Smooth muscle cell (in vitro differentiated cells): ENCODE data around the gene VMP1. TPM values are rescaled to one million over a fixed set of nuclear protein-coding genes. Genes with fewer than 3 reads are reported as not detected.
A peak's percentile ranks its signal among the peaks of the same experiment; 100 is the strongest.

Experiments used
- DNase-seq: peaks from one replicate; lab custom pipeline; 2025; ENCODE audit not compliant: unreplicated experiment; lab: John Stamatoyannopoulos, UW
- H2AFZ ChIP-seq: fragments of 200-600 bp; sonication (generic); 2 replicates; pipeline ENCODE4 v1.6.0; 2016; ENCODE audit warnings: antibody characterized with exemption, low read depth, mild to moderate bottlenecking
- H3F3A ChIP-seq: fragments of 200-600 bp; sonication (generic); 2 replicates; pipeline ENCODE4 v1.6.0; 2017; ENCODE audit warnings: antibody characterized with exemption, low read depth
- H3K27ac ChIP-seq: fragments of 200-600 bp; sonication (generic); 2 replicates; pipeline ENCODE4 v1.5.1; 2016; ENCODE audit warnings: low read depth, mild to moderate bottlenecking
- H3K27me3 ChIP-seq: fragments of 200-600 bp; sonication (generic); 2 replicates; pipeline ENCODE4 v1.6.1; 2016; ENCODE audit warnings: low read depth, mild to moderate bottlenecking
- H3K36me3 ChIP-seq: fragments of 200-600 bp; sonication (generic); 2 replicates; pipeline ENCODE4 v1.5.1; 2016; ENCODE audit warnings: low read depth
- H3K4me1 ChIP-seq: fragments of 200-600 bp; sonication (generic); 2 replicates; pipeline ENCODE4 v1.5.1; 2016; ENCODE audit warnings: low read depth
- H3K4me2 ChIP-seq: fragments of 200-600 bp; sonication (generic); 2 replicates; pipeline ENCODE4 v1.6.0; 2016; ENCODE audit warnings: mild to moderate bottlenecking
- H3K4me3 ChIP-seq: fragments of 200-600 bp; sonication (generic); 2 replicates; pipeline ENCODE4 v1.5.1; 2016; ENCODE audit warnings: mild to moderate bottlenecking
- H3K79me2 ChIP-seq: fragments of 200-600 bp; sonication (generic); 2 replicates; pipeline ENCODE4 v1.6.0; 2016; ENCODE audit warnings: low read depth, mild to moderate bottlenecking
- H3K9ac ChIP-seq: fragments of 200-600 bp; sonication (generic); 2 replicates; pipeline ENCODE4 v1.6.0; 2016; ENCODE audit warnings: low read depth
- H3K9me3 ChIP-seq: fragments of 200-600 bp; sonication (generic); replicated peaks from 2 replicates; pipeline ENCODE4 v1.5.1; 2016; ENCODE audit warnings: low read depth
- H4K20me1 ChIP-seq: fragments of 200-600 bp; sonication (generic); 2 replicates; pipeline ENCODE4 v1.6.0; 2016; ENCODE audit warnings: low read depth
- WGBS: methylation state at CpG from one replicate; pipeline ENCODE4 v1.1.7; 2016; ENCODE audit warnings: low lambda C conversion rate; 5-methylcytosine and 5-hydroxymethylcytosine counted together
- polyA plus RNA-seq: library from polyadenylated mRNA; unstranded; fragments of >200 nt; fragmentation: Nextera tagmentation; extraction: Ambion mirVana; gene quantifications from 2 replicates; pipeline ENCODE4 v1.2.1, GENCODE V29; 2016
- total RNA-seq: library from RNA; depleted of rRNA; stranded (reverse); fragments of >200 nt; gene quantifications from 2 replicates; pipeline ENCODE4 v1.2.3, GENCODE V29; 2014
- TF ChIP-seq, protein P1 (sequence below): fragments of 200-600 bp; sonication (generic); IDR thresholded peaks from 2 replicates; pipeline ENCODE4 v1.5.1; 2017; ENCODE audit warnings: borderline replicate concordance, mild to moderate bottlenecking, antibody characterized with exemption; ENCODE audit not compliant: insufficient read depth, poor library complexity, severe bottlenecking

Gene VMP1
- total and polyA plus RNA-seq, 2 experiments from 2014 or later: 102 to 545 TPM

DNA sequence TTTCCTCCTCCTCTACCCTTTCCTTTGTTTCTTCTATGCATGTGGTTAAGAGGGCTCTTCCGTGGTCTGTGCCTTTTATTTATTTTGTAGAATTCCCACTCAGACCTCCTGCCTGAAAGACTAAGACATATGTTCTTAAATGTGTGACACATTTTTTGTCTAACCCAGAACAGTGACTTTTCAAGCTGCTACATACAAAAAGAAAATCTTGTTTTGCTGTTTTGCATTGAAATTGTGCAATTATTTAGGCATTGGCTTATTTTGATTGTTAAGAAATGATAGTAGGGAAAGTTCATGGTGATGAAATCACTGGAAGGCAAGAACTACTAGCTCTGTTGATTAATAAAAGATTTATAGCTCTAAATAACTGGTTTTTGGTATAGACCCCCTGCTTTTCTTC, 108.5 kb downstream of the VMP1 start:
- Histone ChIP-seq H3K9ac (no peak overlapping the region), H3F3A (peaks cover 15% of the 10 kb centered on the region), H3K4me2 (peak overlapping the region; percentile 30), H3K4me1 (no peaks in the 10 kb centered on the region), H3K27me3 (no peaks in the 10 kb centered on the region), H3K36me3 (peaks cover 9% of the 10 kb centered on the region), H2AFZ (no peak overlapping the region), H4K20me1 (no peaks in the 10 kb centered on the region), H3K27ac (peak overlapping the region; percentile 36), H3K4me3 (no peak overlapping the region), H3K9me3 (no peaks in the 10 kb centered on the region), H3K79me2 (peaks cover 5% of the 10 kb centered on the region)
- WGBS: 41% methylated on average over 1 of the region's 1 CpG
- no peak for DNase-seq
- TF ChIP-seq, protein P1, sequence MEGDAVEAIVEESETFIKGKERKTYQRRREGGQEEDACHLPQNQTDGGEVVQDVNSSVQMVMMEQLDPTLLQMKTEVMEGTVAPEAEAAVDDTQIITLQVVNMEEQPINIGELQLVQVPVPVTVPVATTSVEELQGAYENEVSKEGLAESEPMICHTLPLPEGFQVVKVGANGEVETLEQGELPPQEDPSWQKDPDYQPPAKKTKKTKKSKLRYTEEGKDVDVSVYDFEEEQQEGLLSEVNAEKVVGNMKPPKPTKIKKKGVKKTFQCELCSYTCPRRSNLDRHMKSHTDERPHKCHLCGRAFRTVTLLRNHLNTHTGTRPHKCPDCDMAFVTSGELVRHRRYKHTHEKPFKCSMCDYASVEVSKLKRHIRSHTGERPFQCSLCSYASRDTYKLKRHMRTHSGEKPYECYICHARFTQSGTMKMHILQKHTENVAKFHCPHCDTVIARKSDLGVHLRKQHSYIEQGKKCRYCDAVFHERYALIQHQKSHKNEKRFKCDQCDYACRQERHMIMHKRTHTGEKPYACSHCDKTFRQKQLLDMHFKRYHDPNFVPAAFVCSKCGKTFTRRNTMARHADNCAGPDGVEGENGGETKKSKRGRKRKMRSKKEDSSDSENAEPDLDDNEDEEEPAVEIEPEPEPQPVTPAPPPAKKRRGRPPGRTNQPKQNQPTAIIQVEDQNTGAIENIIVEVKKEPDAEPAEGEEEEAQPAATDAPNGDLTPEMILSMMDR: no peak

DNA sequence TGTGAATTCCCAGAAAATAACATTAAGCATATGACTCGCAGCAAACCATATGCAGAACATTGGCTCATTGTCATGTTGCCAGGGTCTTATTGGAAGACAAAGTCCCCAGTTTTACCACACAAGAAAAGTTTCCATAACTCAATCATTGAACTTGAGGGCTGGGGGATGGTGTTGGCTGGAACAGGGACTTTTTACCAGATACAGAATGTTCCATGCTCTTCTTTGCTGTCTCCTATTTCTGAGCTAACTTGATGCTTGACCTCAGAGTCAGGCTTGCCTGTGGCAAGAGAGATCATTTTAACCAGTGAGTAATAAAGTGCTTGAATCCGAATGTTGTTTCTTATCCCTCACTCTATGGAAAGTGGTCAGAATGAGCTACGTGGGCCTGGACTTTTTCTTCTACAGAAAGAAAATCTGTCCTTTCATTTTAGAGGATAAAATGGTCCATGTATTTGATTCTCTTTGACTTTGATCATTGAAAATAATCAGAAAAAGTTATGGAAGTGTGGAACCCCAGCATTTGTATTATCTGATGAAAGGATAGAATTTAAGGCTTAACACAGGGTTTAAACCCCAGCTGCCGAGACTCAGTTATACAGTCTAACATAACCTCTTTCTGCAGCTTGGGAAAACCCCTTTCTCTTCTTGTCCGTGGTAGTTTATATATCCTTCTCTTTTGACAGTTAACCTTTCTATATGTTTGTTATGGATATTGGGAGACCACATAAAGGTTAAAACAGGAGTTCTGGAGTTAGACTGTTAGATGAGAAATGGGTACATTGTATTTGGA, 118.3 kb downstream of the VMP1 start:
- Histone ChIP-seq H3K4me2 (peak overlapping the region; percentile 79), H3K36me3 (no peaks in the 10 kb centered on the region), H3F3A (peaks cover 32% of the 10 kb centered on the region), H3K4me1 (peaks cover 22% of the 10 kb centered on the region), H3K9ac (peak overlapping the region; percentile 78), H3K27ac (peak overlapping the region; percentile 98), H3K79me2 (peaks cover 11% of the 10 kb centered on the region), H3K9me3 (no peaks in the 10 kb centered on the region), H2AFZ (no peak overlapping the region), H4K20me1 (no peaks in the 10 kb centered on the region), H3K27me3 (no peaks in the 10 kb centered on the region), H3K4me3 (no peak overlapping the region)
- WGBS: 15% methylated on average over 5 of the region's 5 CpGs
- TF ChIP-seq, protein P1: no peak
- no peak for DNase-seq

DNA sequence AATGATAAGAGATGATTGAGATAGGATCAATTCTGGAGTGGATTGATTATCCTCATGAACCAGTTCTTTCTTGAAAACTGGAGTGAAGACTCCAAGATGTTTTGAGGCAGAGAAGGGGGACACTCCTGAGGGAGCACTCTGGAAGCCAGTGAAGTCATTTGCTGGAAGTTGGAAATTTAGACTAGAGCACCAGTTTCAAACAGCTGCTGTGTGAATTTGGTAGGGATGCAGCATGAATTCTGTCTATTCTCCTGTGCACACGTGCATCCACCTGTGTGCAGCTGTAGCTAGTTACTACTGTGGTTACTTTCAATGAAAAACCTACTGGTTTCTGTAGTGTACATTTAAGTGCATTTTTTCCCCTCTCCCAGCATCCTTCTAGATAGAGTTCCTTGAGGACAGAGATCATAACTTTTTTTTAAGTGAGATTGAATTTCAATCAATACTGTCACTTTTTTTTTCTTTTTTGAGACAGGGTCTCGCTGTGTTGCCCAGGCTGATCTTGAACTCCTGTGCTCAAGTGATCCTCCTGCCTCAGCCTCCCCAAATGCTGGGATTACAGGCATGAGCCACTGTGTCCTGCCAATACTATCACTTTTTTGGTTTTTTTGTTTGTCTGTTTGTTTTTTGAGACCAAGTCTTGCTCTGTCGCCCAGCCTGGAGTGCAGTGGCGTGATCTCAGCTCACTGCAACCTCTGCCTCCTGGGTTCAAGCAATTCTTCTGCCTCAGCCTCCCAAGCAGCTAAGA, 119.4 kb downstream of the VMP1 start:
- H3K79me2 ChIP-seq: peaks cover 21% of the 10 kb centered on the region
- no peaks in the 10 kb centered on the region for H4K20me1 ChIP-seq
- TF ChIP-seq, protein P1: no peak
- H3K27me3 ChIP-seq: no peaks in the 10 kb centered on the region
- H3F3A ChIP-seq: peaks cover 38% of the 10 kb centered on the region
- peak overlapping the region; percentile 98 for H3K27ac ChIP-seq
- H3K9ac ChIP-seq: peak overlapping the region; percentile 78
- H2AFZ ChIP-seq: no peak overlapping the region
- no peak overlapping the region for H3K4me3 ChIP-seq
- H3K4me1 ChIP-seq: peaks cover 23% of the 10 kb centered on the region
- WGBS: 98% methylated on average over 4 of the region's 4 CpGs
- H3K36me3 ChIP-seq: no peaks in the 10 kb centered on the region
- no peak for DNase-seq
- no peaks in the 10 kb centered on the region for H3K9me3 ChIP-seq
- H3K4me2 ChIP-seq: peak overlapping the region; percentile 79
